GM19468 (cell line): ENCODE measurements around the gene SH2B2.
"Not testable (repeated sequence)": the region's sequence is repeated elsewhere in the genome, so short reads cannot be mapped to it uniquely, and the experiment has no call there.

Experiments
- ATAC-seq: cut with Tn5 transposase; IDR thresholded peaks from one replicate; pipeline ENCODE4 v1.9.1; 2021; ENCODE audit warnings: mild to moderate bottlenecking, moderate library complexity, moderate number of reproducible peaks; ENCODE audit not compliant: unreplicated experiment; ENCODE audit errors: extremely low read depth

SH2B2 gene

GRCh38 chr7:102284891-102285539 lies 1.7 kb upstream of the SH2B2 start:
- no peak for ATAC-seq

- no peak for ATAC-seq
Observed at GRCh38 chr7:102285540-102286236, 980 bp upstream of the SH2B2 start.

- ATAC-seq = no peak
Observed at GRCh38 chr7:102287111-102287980, 678 bp downstream of the SH2B2 start.

- ATAC-seq = no peak
Observed at GRCh38 chr7:102287981-102288278, 1.3 kb downstream of the SH2B2 start.

- ATAC-seq = no peak
Observed at GRCh38 chr7:102288285-102288930, 1.7 kb downstream of the SH2B2 start.

- no peak for ATAC-seq
Observed at GRCh38 chr7:102289057-102289456, 2.4 kb downstream of the SH2B2 start.

GRCh38 chr7:102291056-102291915 lies 4.6 kb downstream of the SH2B2 start:
- ATAC-seq = no peak

GRCh38 chr7:102291916-102292267 lies 5.2 kb downstream of the SH2B2 start:
- no peak for ATAC-seq

GRCh38 chr7:102292813-102293798 lies 6.4 kb downstream of the SH2B2 start:
- ATAC-seq = no peak

GRCh38 chr7:102294589-102294988 lies 7.9 kb downstream of the SH2B2 start:
- no peak for ATAC-seq

GRCh38 chr7:102295346-102296178 lies 8.9 kb downstream of the SH2B2 start:
- no peak for ATAC-seq

- no peak for ATAC-seq
Observed at GRCh38 chr7:102296179-102296438, 9.4 kb downstream of the SH2B2 start.

- no peak for ATAC-seq
Observed at GRCh38 chr7:102296514-102296913, 9.8 kb downstream of the SH2B2 start.

GRCh38 chr7:102297487-102298218 lies 11.0 kb downstream of the SH2B2 start:
- no peak for ATAC-seq

- no peak for ATAC-seq
Observed at GRCh38 chr7:102300643-102301221, 14.1 kb downstream of the SH2B2 start.

- not testable (repeated sequence) for ATAC-seq
Observed at GRCh38 chr7:102301367-102301766, 14.7 kb downstream of the SH2B2 start.

GRCh38 chr7:102302025-102302424 lies 15.4 kb downstream of the SH2B2 start:
- ATAC-seq = no peak
